ENCODE results near the gene PKP2.

GRCh38 chr12:32819424-32819823, 77.2 kb downstream of the PKP2 start:
- TF ChIP-seq POLR2A (IDR thresholded peaks at IDR 0.05; ENCODE audit: low read depth, low read length), result no peak
- TF ChIP-seq, protein P1, sequence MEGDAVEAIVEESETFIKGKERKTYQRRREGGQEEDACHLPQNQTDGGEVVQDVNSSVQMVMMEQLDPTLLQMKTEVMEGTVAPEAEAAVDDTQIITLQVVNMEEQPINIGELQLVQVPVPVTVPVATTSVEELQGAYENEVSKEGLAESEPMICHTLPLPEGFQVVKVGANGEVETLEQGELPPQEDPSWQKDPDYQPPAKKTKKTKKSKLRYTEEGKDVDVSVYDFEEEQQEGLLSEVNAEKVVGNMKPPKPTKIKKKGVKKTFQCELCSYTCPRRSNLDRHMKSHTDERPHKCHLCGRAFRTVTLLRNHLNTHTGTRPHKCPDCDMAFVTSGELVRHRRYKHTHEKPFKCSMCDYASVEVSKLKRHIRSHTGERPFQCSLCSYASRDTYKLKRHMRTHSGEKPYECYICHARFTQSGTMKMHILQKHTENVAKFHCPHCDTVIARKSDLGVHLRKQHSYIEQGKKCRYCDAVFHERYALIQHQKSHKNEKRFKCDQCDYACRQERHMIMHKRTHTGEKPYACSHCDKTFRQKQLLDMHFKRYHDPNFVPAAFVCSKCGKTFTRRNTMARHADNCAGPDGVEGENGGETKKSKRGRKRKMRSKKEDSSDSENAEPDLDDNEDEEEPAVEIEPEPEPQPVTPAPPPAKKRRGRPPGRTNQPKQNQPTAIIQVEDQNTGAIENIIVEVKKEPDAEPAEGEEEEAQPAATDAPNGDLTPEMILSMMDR (IDR thresholded peaks at IDR 0.05; ENCODE audit: extremely low read depth in 1 of 2, insufficient read depth in 1 of 2, low read depth in 1 of 2, low read length in 2 of 2), result no peak
